NB4 (cell line): ENCODE results near the gene RFX3.

Source experiments
- DNase-seq: peaks from one replicate; pipeline ENCODE4 v3.0.0; 2010; ENCODE audit warnings: low read depth
- H3K4me3 ChIP-seq: one replicate; pipeline ENCODE4 v1.5.1; 2011; ENCODE audit warnings: mild to moderate bottlenecking, low read depth, low read length, moderate library complexity
- MYC ChIP-seq: IDR thresholded peaks from 2 replicates; pipeline ENCODE4 v1.6.1; 2011; ENCODE audit warnings: low read depth, low read length
- POLR2A ChIP-seq: IDR thresholded peaks from 2 replicates; pipeline ENCODE4 v1.6.1; 2011; ENCODE audit warnings: mild to moderate bottlenecking; ENCODE audit not compliant: insufficient read length; ENCODE audit errors: extremely low read depth
- TF ChIP-seq, protein P1 (sequence below): IDR thresholded peaks from 2 replicates; pipeline ENCODE4 v1.6.1; 2011; ENCODE audit warnings: low read depth, low read length
- TF ChIP-seq, protein P2 (sequence below): IDR thresholded peaks from one replicate; pipeline ENCODE4 v1.5.1; 2012; ENCODE audit warnings: low read depth, low read length

Gene RFX3

DNA sequence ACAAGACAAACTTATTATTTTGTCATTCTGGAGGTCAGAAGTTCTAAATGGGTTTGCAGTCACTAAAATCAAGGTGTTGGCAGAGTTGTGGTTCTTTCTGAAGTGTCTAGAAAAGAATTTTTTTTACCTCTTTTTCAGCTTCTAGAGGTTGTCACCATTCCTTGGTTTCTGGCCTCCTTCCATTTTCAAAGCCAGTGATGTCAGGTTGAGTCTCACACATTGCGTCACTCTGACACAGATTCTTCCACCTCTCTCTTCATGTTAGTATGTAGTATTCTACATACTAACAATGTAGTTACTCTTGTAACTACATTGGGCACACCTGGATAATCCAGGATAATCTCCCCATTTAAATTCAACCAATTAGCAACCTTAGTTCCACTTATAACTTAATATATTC lies 290.3 kb downstream of the RFX3 start:
- TF ChIP-seq, protein P1, sequence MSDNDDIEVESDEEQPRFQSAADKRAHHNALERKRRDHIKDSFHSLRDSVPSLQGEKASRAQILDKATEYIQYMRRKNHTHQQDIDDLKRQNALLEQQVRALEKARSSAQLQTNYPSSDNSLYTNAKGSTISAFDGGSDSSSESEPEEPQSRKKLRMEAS, result no peak
- DNase-seq, result no peak
- no peak overlapping the region for H3K4me3 ChIP-seq

DNA sequence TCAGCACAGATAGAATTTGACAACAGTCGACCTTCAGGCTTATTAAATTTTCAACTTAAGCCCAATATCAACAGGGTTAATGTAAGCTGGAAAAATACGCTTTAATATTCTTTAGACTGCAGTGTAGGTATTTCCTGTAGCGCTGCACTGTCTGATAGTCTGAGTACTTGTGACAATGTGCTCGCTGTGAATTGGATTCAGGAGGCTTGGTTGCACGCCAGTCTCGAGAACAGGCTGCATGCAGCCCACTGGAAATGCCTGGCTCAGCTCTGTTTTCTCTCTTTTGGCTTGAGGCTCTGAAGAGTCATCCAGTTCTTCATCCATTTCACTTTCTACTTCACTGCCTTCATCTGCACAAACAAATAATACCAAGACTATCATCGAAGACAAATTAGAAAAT lies 300.9 kb downstream of the RFX3 start:
- TF ChIP-seq MYC (no peak), POLR2A (no peak)
- TF ChIP-seq, protein P2, sequence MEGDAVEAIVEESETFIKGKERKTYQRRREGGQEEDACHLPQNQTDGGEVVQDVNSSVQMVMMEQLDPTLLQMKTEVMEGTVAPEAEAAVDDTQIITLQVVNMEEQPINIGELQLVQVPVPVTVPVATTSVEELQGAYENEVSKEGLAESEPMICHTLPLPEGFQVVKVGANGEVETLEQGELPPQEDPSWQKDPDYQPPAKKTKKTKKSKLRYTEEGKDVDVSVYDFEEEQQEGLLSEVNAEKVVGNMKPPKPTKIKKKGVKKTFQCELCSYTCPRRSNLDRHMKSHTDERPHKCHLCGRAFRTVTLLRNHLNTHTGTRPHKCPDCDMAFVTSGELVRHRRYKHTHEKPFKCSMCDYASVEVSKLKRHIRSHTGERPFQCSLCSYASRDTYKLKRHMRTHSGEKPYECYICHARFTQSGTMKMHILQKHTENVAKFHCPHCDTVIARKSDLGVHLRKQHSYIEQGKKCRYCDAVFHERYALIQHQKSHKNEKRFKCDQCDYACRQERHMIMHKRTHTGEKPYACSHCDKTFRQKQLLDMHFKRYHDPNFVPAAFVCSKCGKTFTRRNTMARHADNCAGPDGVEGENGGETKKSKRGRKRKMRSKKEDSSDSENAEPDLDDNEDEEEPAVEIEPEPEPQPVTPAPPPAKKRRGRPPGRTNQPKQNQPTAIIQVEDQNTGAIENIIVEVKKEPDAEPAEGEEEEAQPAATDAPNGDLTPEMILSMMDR, result no peak
- TF ChIP-seq, protein P1, result no peak
- H3K4me3 ChIP-seq, result no peak overlapping the region
- DNase-seq, result no peak

DNA sequence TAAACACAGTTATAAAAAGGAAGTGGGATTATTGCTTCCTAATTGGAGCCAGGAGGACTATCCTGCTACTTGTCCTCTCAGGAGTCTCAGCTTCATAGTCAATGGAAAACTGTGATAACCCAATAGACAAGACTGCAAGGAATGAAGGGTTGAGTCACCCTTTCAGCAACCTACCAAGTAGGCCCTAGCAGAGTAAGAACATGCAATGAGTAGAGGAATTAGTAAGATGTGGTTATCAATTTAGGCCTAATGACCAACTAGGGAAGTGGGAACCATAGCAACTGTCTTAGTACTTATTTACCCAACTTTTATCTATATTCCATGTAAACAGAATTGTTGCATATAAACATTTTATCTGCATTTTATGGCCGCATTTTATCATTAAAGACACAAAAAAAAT lies 310.1 kb downstream of the RFX3 start:
- TF ChIP-seq POLR2A (no peak), MYC (no peak)
- TF ChIP-seq, protein P1, result no peak
- TF ChIP-seq, protein P2, result no peak
- no peak for DNase-seq
- H3K4me3 ChIP-seq, result no peak overlapping the region

DNA sequence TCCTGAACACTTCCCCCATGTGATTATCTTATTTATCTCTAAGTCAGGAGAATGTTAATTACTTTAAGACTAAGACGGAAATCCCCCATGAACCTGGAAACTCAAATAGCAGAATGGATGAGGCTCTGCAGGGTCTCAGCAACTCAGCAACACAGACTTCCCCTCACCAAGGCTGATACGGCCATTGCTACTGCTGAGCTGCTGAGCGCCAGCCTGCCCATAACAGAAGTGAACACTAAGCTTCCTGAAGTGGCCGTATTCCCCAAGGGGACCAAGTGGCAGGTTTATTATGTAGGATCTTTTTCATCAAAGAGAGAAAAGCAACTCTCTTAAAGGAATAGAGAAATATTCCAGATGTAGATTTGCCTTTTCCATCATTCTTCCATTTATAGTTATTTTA lies 311.1 kb downstream of the RFX3 start:
- DNase-seq, result peak; percentile 24
- no peak overlapping the region for H3K4me3 ChIP-seq
- TF ChIP-seq MYC (no peak), POLR2A (no peak)

DNA sequence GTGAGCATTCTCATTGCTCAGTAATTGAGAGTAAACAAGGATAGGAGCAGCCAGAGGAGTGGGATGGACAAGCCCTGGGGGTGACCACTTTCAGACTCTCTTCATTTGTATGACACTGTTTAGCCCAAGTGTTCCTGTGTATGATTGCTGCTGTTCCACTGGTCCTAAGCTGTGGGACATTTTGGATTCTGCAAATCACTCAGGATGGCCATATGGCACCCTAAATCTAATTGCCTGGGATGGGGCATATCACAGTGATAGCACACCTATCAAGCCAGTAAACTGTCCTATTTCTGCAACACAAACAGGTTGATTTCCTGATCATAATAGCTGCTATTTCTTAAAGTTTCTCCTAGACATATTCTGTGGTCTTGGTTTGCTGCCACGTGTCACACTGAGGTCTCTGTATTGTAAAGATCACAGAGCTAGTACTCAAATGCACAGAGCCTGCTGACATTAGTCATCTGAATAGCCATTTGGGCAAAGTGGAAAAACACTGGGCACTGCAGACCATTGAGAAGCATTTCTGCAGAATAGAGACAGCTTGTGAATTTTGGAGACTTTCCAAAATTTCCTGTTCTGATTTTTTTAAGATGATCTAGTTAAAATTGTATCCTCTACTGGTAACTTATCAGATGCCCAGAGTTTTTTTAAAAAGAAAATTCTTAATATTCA lies 320.2 kb downstream of the RFX3 start:
- TF ChIP-seq POLR2A, result no peak
- TF ChIP-seq, protein P1, result no peak
- TF ChIP-seq, protein P2, result no peak
- TF ChIP-seq MYC, result no peak
- DNase-seq, result no peak
- no peak overlapping the region for H3K4me3 ChIP-seq

GRCh38 chr9:3200331-3200774 lies 325.4 kb downstream of the RFX3 start:
- TF ChIP-seq, protein P1, result no peak
- no peak for TF ChIP-seq MYC
- TF ChIP-seq, protein P2, result no peak
- no peak for TF ChIP-seq POLR2A
- no peak for DNase-seq
- H3K4me3 ChIP-seq, result no peak overlapping the region
